Type B pancreatic cell (in vitro differentiated cells): ENCODE results near the gene CENPB. TPM values are rescaled to one million over a fixed set of nuclear protein-coding genes. Genes with fewer than 3 reads are reported as not detected.
A peak's percentile ranks its signal among the peaks of the same experiment; 100 is the strongest.

Experiments
- DNase-seq: peaks from one replicate; pipeline ENCODE4 v3.0.0; 2021; ENCODE audit warnings: mixed read lengths; ENCODE audit not compliant: unreplicated experiment; ENCODE audit errors: extremely low spot score
- H3K27ac Mint-ChIP-seq: 2 replicates; pipeline ENCODE4 v1.8.0; 2021; ENCODE audit warnings: mild to moderate bottlenecking, mixed read lengths
- H3K27me3 Mint-ChIP-seq: 2 replicates; pipeline ENCODE4 v1.8.0; 2021; ENCODE audit warnings: mixed read lengths
- H3K36me3 Mint-ChIP-seq: 2 replicates; pipeline ENCODE4 v1.8.0; 2021; ENCODE audit warnings: mixed read lengths
- H3K4me1 Mint-ChIP-seq: one replicate; pipeline ENCODE4 v1.8.0; 2021; ENCODE audit warnings: mixed read lengths; ENCODE audit not compliant: unreplicated experiment
- H3K4me3 Mint-ChIP-seq: 2 replicates; pipeline ENCODE4 v1.8.0; 2021; ENCODE audit warnings: mild to moderate bottlenecking, mixed read lengths
- H3K9me3 Mint-ChIP-seq: 2 replicates; pipeline ENCODE4 v1.8.0; 2021; ENCODE audit warnings: mixed read lengths
- CTCF ChIP-seq: fragments of 200-600 bp; sonication (generic); conservative IDR thresholded peaks from 2 replicates; pipeline ENCODE4 v1.5.0; 2021; ENCODE audit warnings: antibody characterized with exemption, mild to moderate bottlenecking
- total RNA-seq: library from RNA; stranded (reverse); gene quantifications from 2 replicates; pipeline ENCODE4 v1.2.1, GENCODE V29; 2021; ENCODE audit warnings: low replicate concordance

The CENPB gene
- total RNA-seq, 1 donor from 2014 or later, result 63.2 TPM

DNA sequence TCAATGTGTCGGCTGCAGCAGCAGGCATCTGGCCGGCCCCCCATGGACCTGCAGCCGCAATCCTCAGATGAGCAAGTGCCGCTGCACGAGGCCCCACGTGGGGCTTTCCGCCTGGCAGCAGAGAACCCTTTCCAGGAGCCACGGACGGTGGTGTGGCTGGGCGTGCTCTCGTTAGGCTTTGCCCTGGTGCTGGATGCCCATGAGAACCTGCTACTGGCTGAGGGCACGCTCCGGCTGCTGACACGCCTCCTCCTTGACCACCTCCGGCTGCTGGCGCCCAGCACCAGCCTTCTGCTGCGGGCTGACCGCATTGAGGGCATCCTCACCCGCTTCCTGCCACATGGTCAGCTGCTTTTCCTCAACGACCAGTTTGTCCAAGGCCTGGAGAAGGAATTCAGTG lies 37.3 kb upstream of the CENPB start:
- no peak for DNase-seq
- H3K36me3 Mint-ChIP-seq, result no peaks in the 10 kb centered on the region
- no peak overlapping the region for H3K27ac Mint-ChIP-seq
- peaks cover 8% of the 10 kb centered on the region for H3K4me1 Mint-ChIP-seq
- no peak for TF ChIP-seq CTCF
- no peak overlapping the region for H3K4me3 Mint-ChIP-seq
- H3K9me3 Mint-ChIP-seq, result no peaks in the 10 kb centered on the region
- no peaks in the 10 kb centered on the region for H3K27me3 Mint-ChIP-seq

GRCh38 chr20:3821996-3822395 lies 35.5 kb upstream of the CENPB start:
- no peaks in the 10 kb centered on the region for H3K9me3 Mint-ChIP-seq
- DNase-seq, result no peak
- H3K36me3 Mint-ChIP-seq, result no peaks in the 10 kb centered on the region
- peaks cover 8% of the 10 kb centered on the region for H3K4me1 Mint-ChIP-seq
- H3K27me3 Mint-ChIP-seq, result no peaks in the 10 kb centered on the region
- H3K4me3 Mint-ChIP-seq, result peak overlapping the region; percentile 93
- TF ChIP-seq CTCF, result no peak
- H3K27ac Mint-ChIP-seq, result peak overlapping the region; percentile 98

DNA sequence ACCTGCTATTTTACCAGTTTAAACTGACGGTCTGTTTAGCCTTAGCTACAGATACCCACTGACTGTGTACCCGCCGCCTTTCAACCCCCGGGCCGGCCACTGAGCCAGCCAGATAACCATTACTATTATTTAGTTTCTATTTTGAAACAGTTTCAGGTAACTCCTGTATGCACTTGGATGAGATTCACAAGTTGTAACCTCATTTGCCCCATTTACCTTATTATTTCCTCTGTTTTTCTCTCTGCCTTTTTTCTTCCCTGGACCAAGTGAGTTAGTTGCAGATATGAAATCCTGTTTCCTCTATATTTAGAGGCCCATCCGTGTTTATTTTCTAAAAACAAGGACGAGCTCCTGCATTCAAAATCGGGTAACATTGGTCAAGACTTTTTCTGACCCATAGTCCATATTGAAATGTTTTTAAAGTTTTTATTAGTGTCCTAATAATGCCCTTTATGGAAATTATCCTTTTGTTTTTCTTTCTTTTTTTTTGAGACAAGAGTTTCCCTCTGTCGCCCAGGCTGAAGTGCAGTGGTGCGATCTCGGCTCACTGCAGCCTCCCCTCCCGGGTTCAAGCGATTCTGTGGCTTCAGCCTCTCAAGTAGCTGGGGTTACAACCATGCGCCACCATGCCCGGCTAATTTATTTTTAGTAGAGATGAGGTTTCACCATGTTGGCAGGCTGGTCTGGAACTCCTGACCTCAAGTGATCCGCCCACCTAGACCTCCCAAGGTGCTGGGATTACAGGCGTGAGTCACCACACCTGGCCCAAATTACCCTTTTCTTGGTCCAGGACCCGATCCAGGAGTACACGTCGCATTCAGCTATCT lies 34.6 kb upstream of the CENPB start:
- TF ChIP-seq CTCF, result no peak
- Mint-ChIP-seq H3K36me3 (no peaks in the 10 kb centered on the region), H3K27ac (peak overlapping the region; percentile 98), H3K4me3 (peak overlapping the region; percentile 93), H3K27me3 (peaks cover 6% of the 10 kb centered on the region), H3K4me1 (peaks cover 8% of the 10 kb centered on the region), H3K9me3 (no peaks in the 10 kb centered on the region)
- DNase-seq, result no peak

DNA sequence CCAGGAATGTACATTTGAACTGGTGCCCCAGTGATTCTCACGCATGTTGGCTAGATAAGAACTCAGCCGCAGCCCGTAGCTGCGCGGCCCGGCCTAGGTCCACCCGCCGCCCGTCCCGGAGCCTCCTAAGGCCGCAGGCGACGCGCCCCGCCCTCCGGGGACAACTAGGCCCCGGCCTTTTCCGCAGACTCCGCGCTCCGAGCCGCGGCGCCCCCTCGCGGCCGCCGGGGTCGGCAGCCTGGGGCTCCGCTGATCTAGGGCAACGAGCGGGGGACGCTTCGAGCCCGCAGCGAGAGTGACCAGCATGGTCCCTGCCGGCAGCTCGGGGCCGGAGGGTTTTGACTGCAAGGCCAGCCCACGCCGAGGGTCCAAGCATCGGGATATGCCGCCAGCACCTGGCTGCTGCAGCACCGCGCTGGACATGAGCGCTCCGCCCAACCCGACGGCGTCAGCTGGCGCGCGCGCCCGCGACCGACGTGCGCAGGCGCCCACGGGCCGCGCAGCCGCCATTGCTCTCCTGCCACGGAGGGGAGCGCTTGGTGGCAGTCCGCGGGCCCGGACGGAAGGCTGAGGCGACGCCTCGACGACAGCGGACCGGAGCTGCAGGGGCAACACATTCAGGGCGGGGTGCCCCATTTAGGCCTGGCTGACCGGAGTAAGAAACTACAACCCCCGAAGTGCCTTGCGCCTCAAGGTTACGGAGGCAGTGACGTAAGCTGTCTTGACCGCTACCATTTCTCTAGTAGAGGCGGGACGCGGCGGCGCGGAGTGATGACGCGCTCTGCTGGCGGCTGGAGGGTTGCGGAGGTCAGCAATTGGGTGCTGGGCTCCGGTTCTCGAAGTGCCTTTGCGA lies 33.7 kb upstream of the CENPB start, which contains the start of gene AP5S1:
Gene AP5S1, plus strand, starts transcription at position 500 of the 853 bp plus-strand sequence. CDS start 1,571 bp downstream, outside the sequence.
- peaks cover 6% of the 10 kb centered on the region for H3K27me3 Mint-ChIP-seq
- H3K4me3 Mint-ChIP-seq, result peak within 1 kb of the TSS; percentile 93
- peaks cover 8% of the 10 kb centered on the region for H3K4me1 Mint-ChIP-seq
- H3K27ac Mint-ChIP-seq, result peak within 1 kb of the TSS; percentile 98
- DNase-seq, result peak; percentile 96
- TF ChIP-seq CTCF, result peak; percentile 100
- H3K36me3 Mint-ChIP-seq, result no peaks in the 10 kb centered on the region
- no peaks in the 10 kb centered on the region for H3K9me3 Mint-ChIP-seq

- no peak for DNase-seq
- H3K4me3 Mint-ChIP-seq, result peak overlapping the region; percentile 82
- no peak for TF ChIP-seq CTCF
- no peaks in the 10 kb centered on the region for H3K36me3 Mint-ChIP-seq
- H3K4me1 Mint-ChIP-seq, result peaks cover 8% of the 10 kb centered on the region
- H3K27ac Mint-ChIP-seq, result peak overlapping the region; percentile 98
- H3K27me3 Mint-ChIP-seq, result peaks cover 6% of the 10 kb centered on the region
- H3K9me3 Mint-ChIP-seq, result no peaks in the 10 kb centered on the region
Observed at GRCh38 chr20:3819411-3820047, 33.0 kb upstream of the CENPB start.
